Activated CD4-positive, alpha-beta T cell treated with anti-CD3 and anti-CD28 coated beads, Interleukin-2, amount 50 U/mL, for 24 hours (primary cell): ENCODE measurements around the gene PPP1R12B.
"Not testable (repeated sequence)": the region's sequence is repeated elsewhere in the genome, so short reads cannot be mapped to it uniquely, and the experiment has no call there.

Experiments
- DNase-seq, 2 donors: peaks; one replicate each; pipeline ENCODE4 v3.0.0-alpha.2; 2020; ENCODE audit warnings: low read depth in 1 of 2, low spot score in 1 of 2

The PPP1R12B gene

GRCh38 chr1:202553078-202553477, 204.6 kb downstream of the PPP1R12B start:
- not testable (repeated sequence) for DNase-seq

DNA sequence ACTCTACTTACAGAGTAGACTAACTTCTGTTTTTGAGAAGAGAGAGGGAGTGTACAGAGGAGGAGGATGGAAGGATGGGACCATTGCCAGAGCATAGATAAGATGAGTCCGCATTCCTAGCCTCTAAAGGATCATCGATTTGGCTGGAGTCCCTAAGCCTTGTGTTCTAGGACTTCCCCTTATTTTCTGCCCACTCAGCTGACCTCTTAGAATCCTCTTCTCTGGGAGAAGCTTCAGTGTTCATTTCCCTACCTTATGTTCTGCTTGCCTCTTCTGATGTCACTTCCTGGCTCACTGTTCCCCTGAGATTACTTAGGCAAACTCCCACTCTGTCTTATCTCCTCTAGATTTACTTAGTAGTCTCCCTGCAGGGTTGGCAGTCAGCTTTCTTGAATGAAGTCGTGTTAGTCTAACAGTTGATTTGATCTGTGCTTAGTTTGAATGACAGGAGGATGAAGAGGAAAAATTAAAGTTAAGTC, 205.1 kb downstream of the PPP1R12B start:
- no peak for DNase-seq

- not testable (repeated sequence) for DNase-seq
Measured at GRCh38 chr1:202554619-202555018, 206.1 kb downstream of the PPP1R12B start.

GRCh38 chr1:202556037-202556436, 207.5 kb downstream of the PPP1R12B start:
- not testable (repeated sequence) for DNase-seq

DNA sequence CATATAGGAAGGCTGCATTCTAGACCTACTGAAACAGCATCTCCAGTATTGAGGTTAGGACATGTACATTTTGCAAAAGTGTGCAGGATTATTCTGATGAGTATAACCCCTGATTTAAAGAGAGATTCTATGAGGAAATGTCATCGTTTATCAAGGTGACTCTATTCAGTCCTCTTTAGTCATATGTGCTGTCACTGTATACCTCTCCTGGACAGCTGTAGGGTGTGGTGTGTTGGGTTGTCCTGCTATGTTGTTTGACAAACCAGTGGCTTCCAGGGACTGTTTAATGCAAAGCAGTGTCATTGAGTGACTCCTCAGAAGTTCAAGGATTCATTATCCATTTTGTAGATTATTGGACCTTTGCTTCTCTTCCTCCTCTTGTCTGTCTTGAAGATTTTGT, 209.2 kb downstream of the PPP1R12B start:
- DNase-seq, result not testable (repeated sequence)

DNA sequence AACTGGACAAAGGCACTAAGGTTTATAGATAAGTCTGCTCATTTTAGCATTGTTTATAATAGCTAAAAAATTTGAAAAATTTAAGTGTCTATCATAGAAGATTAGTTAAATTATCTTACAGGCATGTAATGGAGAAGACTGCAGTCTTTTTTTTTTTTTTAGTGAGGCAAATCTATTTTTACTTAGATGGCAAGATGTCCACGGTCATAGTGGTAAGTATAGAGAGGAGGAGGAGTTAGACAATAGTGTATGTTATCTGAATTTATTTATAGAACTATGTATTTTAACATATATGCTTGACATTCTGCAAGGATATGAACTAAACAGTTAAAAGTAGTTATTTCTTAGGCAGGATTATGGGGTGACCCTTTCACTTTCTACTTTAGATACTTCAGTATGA, 212.7 kb downstream of the PPP1R12B start:
- DNase-seq, result no peak

DNA sequence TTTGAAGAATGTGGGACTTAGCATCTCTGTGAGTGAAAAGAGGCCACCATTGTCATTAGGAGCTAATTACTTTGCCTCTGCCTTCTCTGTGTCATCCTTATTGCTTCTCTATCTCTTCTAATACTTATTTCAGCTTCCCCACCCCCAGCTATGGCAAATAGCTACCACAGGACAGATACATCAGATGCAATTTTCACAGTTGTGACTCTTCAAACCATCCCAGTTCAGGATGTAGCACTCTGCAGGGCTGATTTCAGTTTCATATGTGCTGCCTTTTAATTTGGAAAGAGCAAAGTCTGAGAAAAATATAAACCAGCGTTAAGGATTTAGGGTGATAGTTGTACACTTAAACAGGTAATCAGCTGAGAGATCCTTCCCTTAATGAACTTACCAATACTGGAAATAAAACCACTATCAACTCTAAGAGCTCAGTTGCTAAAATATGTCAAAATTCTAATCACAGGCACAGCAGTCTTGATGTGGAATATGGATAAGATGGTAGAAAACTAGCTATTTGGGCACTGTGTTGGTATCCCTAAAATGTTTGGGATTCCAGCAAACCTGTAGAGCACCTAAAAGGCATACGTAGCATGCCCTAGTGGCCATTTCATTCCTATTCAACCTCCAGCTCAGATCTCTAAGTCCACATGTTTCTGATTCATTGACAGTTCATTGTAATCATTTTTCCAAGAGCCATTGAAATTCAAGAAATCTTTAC, 213.4 kb downstream of the PPP1R12B start:
- no peak for DNase-seq

DNA sequence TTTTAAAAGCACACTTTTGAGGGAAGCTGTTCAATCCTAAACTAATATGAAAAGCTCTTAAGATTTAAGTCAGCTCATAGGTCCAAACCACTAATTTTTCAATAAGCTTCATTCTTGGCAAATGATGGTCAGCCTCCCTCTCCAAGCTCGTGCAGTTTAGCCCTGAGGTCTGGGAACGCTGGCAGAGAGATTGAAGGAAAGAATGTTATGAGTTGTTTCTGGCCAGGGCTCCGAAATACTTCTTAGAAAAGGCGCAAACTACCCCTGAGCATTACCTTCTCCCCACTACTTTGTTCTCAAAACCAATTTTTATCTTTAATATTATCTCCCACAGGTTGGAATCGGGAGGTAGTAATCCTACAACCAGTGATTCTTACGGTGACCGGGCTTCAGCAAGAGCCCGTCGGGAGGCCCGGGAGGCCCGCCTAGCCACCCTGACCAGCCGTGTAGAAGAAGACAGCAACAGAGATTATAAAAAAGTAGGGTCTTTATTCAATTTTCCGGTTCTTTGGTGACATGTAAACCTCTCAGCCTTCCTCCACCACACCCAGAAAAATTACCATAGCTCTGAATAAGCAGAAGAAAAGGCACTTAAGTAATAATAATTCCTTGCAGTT, 214.1 kb downstream of the PPP1R12B start:
- DNase-seq, result no peak

DNA sequence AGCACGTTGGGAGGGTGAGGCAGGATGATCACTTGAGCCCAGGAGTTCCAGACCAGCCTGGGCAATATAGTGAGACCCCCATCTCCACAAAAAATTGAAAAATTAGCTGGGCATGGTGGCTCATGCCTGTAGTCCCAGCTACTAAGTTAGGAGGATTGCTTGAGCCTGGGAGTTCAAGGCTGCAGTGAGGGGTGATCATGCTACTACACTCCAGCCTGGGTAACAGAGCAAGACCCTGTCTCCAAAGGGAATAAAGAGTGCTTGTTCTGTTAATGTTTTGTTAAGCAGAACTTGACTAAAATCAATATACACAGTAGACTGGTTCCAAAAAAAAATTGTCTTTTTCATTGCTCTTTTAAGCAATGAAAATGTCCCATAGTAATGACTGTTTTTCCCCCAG, 215.3 kb downstream of the PPP1R12B start:
- no peak for DNase-seq

DNA sequence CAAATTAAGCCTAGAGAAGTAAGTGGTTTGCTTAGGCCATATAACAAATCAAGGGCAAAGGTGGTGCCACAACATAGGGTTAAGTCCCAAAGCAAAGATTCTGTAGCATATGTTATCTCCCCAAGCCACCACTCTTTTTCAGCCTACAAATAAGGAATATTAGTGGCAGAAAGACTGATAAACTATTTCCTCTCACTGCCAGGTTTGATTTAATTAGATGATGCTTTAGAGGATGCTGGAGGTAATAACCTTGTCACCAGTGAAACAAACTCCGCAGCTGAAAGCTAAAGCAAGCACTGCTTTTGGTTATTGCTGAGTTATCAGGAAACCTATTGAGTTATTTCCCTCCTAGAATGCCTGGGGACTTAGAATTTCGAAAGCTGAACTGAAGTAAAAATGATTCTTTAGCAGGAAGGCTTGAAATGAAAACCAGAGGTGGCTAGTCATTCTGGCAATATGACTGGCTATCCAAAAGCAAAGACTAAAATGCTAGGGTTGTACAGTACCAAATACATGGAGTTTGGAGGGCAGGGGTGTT, 216.5 kb downstream of the PPP1R12B start:
- no peak for DNase-seq

GRCh38 chr1:202565890-202566602, 217.5 kb downstream of the PPP1R12B start:
- no peak for DNase-seq

DNA sequence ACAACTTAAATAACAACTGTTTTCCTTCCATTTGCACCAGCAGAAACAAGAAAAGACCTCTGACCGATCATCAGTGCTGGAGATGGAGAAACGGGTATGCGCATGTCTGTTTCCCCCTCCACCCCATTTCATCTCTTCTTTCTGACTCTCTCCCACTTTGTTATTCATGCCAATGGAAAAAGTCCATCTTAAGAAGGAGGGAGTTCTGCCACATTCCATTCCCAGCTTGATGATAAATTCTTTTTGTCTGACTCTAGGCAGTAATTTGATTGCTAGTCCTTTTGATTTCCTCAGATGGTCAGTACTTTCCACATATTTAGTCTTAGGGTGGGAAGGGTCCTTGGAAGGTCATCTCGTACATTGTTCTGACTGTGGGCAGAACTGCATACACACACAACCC, 219.2 kb downstream of the PPP1R12B start:
- no peak for DNase-seq

DNA sequence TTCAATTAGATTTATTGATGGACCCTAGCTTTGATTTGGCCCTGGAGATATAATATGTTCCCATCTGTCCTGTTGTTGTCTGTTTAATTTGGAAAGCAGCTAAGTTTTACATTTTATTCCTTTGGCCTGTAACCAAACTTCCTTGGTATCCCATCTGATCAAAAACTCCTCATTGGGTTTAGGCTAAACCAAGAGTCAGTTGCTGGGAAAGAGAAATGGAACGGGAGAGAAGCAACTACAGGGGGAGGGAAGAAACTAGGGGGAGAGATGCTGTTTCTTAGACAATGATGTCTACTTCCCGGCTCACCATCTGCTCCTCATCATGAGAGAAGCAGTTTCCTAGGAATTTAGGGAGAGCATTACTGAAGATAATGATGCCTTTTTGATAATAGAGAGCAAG, 219.9 kb downstream of the PPP1R12B start:
- DNase-seq, result no peak

DNA sequence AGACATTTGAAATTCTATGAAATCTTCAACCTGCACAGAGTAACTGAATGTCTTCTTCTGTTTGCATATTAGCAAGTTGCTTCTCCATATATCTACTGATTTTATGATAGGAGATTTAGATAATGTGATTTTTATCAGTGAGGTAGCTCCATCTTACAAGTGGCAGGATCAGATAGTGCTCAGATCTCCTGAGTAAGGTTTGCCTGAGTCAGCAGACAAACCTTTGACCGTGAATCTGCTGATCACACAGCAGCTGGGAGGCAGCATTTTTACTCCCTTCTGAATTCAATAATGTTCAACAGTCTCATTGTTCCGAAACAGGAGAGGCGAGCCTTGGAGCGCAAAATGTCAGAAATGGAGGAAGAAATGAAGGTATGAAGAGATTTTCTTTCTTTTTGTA, 220.3 kb downstream of the PPP1R12B start:
- DNase-seq, result no peak

DNA sequence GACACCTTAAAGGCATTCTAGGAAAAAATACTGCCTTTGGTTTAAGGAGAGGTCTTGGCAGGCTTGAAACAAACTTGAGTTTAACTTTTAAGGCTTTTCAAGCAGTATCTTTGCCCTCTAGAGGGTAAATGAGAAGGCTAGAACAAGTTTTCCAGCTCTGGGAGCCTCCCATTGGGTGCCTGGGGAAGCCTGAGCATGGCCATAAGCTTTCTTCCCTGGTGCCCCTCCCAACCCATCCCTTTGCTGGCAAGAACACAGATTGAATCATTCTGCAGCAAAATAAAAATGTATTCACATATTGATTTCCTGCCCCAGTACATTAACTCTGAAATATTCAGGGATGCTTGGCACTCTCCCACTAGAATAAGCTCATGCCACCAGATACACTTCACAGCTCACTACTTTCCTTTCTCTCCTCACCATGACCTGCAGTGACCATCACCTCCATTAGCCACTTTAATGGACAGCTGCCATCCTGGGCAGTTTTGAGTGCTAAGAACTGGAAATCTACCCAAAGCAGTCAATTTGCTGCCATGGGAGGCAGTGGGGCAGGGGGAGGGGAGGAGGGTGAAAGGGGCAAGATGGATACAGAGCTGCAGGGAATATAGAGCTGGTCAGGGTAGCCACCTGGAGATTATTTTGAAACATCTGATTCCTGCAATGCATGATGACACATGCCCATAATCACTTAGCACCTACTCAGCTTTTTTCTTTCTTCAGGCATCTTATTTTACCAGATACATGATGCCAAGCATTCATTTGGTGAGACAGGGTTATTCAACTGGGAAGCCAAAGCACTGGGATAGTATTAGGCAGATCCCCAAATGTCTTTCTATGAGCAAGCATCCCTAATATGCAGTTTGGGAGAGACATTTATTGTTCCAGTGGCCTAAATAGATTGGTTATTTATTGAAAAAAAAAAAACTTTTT, 221.2 kb downstream of the PPP1R12B start:
- DNase-seq, result no peak

- DNase-seq, result no peak
Measured at GRCh38 chr1:202571719-202572339, 223.3 kb downstream of the PPP1R12B start.

- no peak for DNase-seq
Measured at GRCh38 chr1:202572867-202573266, 224.4 kb downstream of the PPP1R12B start.

DNA sequence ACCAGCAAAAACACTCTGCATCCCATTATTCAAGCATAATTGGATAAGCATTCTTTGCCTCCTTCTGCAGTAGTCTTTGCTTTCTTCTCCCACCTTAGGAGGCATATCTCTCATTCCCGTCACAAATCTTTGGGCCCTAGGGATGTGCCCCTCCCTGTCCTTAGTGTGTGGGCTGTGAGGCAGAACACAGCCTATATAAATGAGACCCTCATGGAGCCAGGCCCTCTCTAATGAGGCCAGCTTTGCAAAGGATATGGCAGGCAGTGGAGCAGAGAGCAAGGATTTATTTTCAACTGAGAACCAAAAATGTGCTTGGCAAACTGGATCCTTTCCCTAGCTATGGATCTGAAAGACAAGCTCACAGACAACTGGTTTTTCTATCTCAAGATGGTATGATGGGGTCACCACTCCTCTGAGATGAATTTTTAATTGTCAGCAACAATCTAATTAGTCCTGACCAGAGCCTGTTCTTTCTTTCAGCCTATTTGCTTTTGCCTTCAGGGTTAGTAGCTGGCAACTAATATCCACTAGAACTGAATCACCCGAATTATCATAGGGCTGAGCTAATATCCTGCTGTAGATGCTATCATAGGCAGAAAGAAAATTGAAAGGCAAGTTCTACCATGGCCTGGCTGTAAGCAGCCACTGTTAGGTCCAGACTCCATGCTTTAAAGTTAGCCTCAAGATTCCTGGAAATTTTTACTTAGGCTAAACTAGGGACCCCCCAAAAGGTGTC, 227.6 kb downstream of the PPP1R12B start:
- DNase-seq, result no peak

DNA sequence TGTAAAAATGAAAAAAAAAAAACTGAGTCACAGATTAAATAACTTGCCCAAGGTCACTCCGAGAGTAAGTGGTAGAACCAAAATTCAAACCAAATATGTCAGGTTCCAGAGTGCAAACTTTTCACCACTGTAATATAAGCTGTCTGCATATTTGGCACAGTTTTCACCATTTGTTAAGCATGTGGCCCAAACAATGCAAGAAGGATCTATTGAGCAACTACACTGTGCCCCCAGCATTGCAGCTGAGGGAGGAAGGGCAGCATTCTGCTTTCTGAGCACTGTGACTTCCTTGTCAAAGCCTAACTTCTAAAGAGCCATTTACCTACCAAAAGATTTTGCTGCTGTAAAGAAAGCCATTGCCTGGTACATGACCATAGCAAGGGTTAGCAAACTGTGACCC, 228.3 kb downstream of the PPP1R12B start:
- no peak for DNase-seq

DNA sequence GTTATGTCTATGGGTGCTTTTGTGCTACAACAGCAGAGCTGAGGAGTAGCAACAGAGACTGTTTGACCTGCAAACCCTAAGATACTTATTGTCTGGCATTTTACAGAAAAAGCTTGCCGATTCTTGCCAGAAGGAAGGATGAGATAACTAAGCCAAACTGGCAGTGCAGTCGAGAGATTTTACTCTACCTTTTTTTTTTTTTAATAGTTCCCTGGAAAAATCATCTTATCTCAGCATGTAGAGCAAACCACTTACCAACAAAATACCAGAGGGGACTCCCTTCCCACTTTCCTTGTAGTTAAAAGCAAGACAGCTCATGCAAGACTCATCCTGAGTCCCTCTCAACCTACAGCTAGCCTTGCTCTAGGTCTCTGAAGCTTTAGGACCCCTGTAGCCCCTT, 228.9 kb downstream of the PPP1R12B start:
- DNase-seq, result no peak
